ENCODE measurements around the gene TMEM131.
"Not testable (repeated sequence)": the region's sequence is repeated elsewhere in the genome, so short reads cannot be mapped to it uniquely, and the experiment has no call there.

Gene TMEM131

GRCh38 chr2:97995734-97996624 lies at the start of gene TMEM131:
TMEM131 (minus strand) TSS chr2:97995948; CDS start chr2:97995662, 286 bp downstream.
- peaks cover 6% of the 10 kb centered on the region for H3K36me3 Mint-ChIP-seq
- peaks cover 28% of the 10 kb centered on the region for H3K4me1 Mint-ChIP-seq
- DNase-seq (ENCODE audit: low spot score in 2 of 2): peak; percentile 97 to 98
- H3K4me3 Mint-ChIP-seq: peak within 1 kb of the TSS; percentile 96
- peak; percentile 77 for ATAC-seq (ENCODE audit: low read depth)
- peaks cover 2% of the 10 kb centered on the region for H3K9me3 Mint-ChIP-seq
- peak within 1 kb of the TSS; percentile 98 for H3K27ac Mint-ChIP-seq
- no peaks in the 10 kb centered on the region for H3K27me3 Mint-ChIP-seq

GRCh38 chr2:98044730-98045129 lies 49.0 kb upstream of the TMEM131 start:
- not testable (repeated sequence) for DNase-seq (ENCODE audit: low spot score in 2 of 2); H3K27me3 Mint-ChIP-seq; H3K4me1 Mint-ChIP-seq; ATAC-seq (ENCODE audit: low read depth); H3K4me3 Mint-ChIP-seq; H3K27ac Mint-ChIP-seq
- Mint-ChIP-seq H3K9me3 (peaks cover 13% of the 10 kb centered on the region), H3K36me3 (peaks cover 12% of the 10 kb centered on the region)

GRCh38 chr2:98043101-98043500 lies 47.4 kb upstream of the TMEM131 start:
- Mint-ChIP-seq H3K27ac (no peak overlapping the region), H3K4me1 (peaks cover 16% of the 10 kb centered on the region), H3K4me3 (no peak overlapping the region), H3K36me3 (peaks cover 12% of the 10 kb centered on the region), H3K27me3 (no peaks in the 10 kb centered on the region), H3K9me3 (peaks cover 13% of the 10 kb centered on the region)
- DNase-seq (ENCODE audit: low spot score in 2 of 2) (no peak), ATAC-seq (ENCODE audit: low read depth) (no peak)

GRCh38 chr2:98040331-98040939 lies 44.7 kb upstream of the TMEM131 start:
- Mint-ChIP-seq H3K27me3 (no peaks in the 10 kb centered on the region), H3K36me3 (peaks cover 10% of the 10 kb centered on the region), H3K27ac (no peak overlapping the region), H3K9me3 (peaks cover 13% of the 10 kb centered on the region), H3K4me3 (no peak overlapping the region), H3K4me1 (peaks cover 14% of the 10 kb centered on the region)
- ATAC-seq (ENCODE audit: low read depth) (no peak), DNase-seq (ENCODE audit: low spot score in 2 of 2) (no peak)

- ATAC-seq (ENCODE audit: low read depth) (peak; percentile 60), DNase-seq (ENCODE audit: low spot score in 2 of 2) (peak; percentile 29 to 35)
- Mint-ChIP-seq H3K4me3 (no peak overlapping the region), H3K27me3 (no peaks in the 10 kb centered on the region), H3K36me3 (peaks cover 2% of the 10 kb centered on the region), H3K9me3 (peaks cover 4% of the 10 kb centered on the region), H3K4me1 (peaks cover 14% of the 10 kb centered on the region), H3K27ac (no peak overlapping the region)
Measured at GRCh38 chr2:98039085-98039756, 43.5 kb upstream of the TMEM131 start.

GRCh38 chr2:98037666-98038336 lies 42.1 kb upstream of the TMEM131 start:
- Mint-ChIP-seq H3K9me3 (peaks cover 1% of the 10 kb centered on the region), H3K27ac (no peak overlapping the region), H3K4me3 (no peak overlapping the region), H3K27me3 (no peaks in the 10 kb centered on the region), H3K36me3 (peaks cover 2% of the 10 kb centered on the region), H3K4me1 (peaks cover 17% of the 10 kb centered on the region)
- ATAC-seq (ENCODE audit: low read depth) (no peak), DNase-seq (ENCODE audit: low spot score in 2 of 2) (no peak)

- Mint-ChIP-seq H3K9me3 (no peaks in the 10 kb centered on the region), H3K27me3 (no peaks in the 10 kb centered on the region), H3K27ac (no peak overlapping the region), H3K4me3 (no peak overlapping the region), H3K36me3 (no peaks in the 10 kb centered on the region), H3K4me1 (peaks cover 21% of the 10 kb centered on the region)
- DNase-seq (ENCODE audit: low spot score in 2 of 2) (no peak), ATAC-seq (ENCODE audit: low read depth) (no peak)
Measured at GRCh38 chr2:98037206-98037605, 41.5 kb upstream of the TMEM131 start.

- no peak overlapping the region for H3K27ac Mint-ChIP-seq
- ATAC-seq (ENCODE audit: low read depth) (no peak), DNase-seq (ENCODE audit: low spot score in 2 of 2) (no peak)
- H3K9me3 Mint-ChIP-seq: no peaks in the 10 kb centered on the region
- peaks cover 21% of the 10 kb centered on the region for H3K4me1 Mint-ChIP-seq
- H3K27me3 Mint-ChIP-seq: no peaks in the 10 kb centered on the region
- no peaks in the 10 kb centered on the region for H3K36me3 Mint-ChIP-seq
- no peak overlapping the region for H3K4me3 Mint-ChIP-seq
Measured at GRCh38 chr2:98036349-98037000, 40.7 kb upstream of the TMEM131 start.

- ATAC-seq (ENCODE audit: low read depth): no peak
Measured at GRCh38 chr2:98034745-98035144, 39.0 kb upstream of the TMEM131 start.

GRCh38 chr2:98032086-98032485 lies 36.3 kb upstream of the TMEM131 start:
- no peak overlapping the region for H3K4me3 Mint-ChIP-seq
- no peaks in the 10 kb centered on the region for H3K9me3 Mint-ChIP-seq
- no peak overlapping the region for H3K27ac Mint-ChIP-seq

More at GRCh38 chr2:98034745-98035144, 39.0 kb upstream of the TMEM131 start:
- H3K9me3 Mint-ChIP-seq: no peaks in the 10 kb centered on the region
- H3K4me1 Mint-ChIP-seq: peaks cover 17% of the 10 kb centered on the region
- H3K36me3 Mint-ChIP-seq: no peaks in the 10 kb centered on the region
- no peak for DNase-seq (ENCODE audit: low spot score in 2 of 2)
- no peak overlapping the region for H3K4me3 Mint-ChIP-seq
- no peaks in the 10 kb centered on the region for H3K27me3 Mint-ChIP-seq
- H3K27ac Mint-ChIP-seq: no peak overlapping the region

GRCh38 chr2:98029718-98030222 lies 34.0 kb upstream of the TMEM131 start:
- Mint-ChIP-seq H3K9me3 (no peaks in the 10 kb centered on the region), H3K4me1 (peaks cover 38% of the 10 kb centered on the region), H3K36me3 (no peaks in the 10 kb centered on the region), H3K4me3 (no peak overlapping the region), H3K27me3 (no peaks in the 10 kb centered on the region), H3K27ac (no peak overlapping the region)
- ATAC-seq (ENCODE audit: low read depth) (no peak), DNase-seq (ENCODE audit: low spot score in 2 of 2) (no peak)

More at GRCh38 chr2:98032086-98032485, 36.3 kb upstream of the TMEM131 start:
- Mint-ChIP-seq H3K36me3 (no peaks in the 10 kb centered on the region), H3K4me1 (peaks cover 22% of the 10 kb centered on the region), H3K27me3 (no peaks in the 10 kb centered on the region)
- ATAC-seq (ENCODE audit: low read depth) (no peak), DNase-seq (ENCODE audit: low spot score in 2 of 2) (no peak)

- Mint-ChIP-seq H3K9me3 (no peaks in the 10 kb centered on the region), H3K4me1 (peaks cover 37% of the 10 kb centered on the region), H3K27ac (peak overlapping the region; percentile 90), H3K36me3 (no peaks in the 10 kb centered on the region), H3K4me3 (peak overlapping the region; percentile 55), H3K27me3 (no peaks in the 10 kb centered on the region)
- ATAC-seq (ENCODE audit: low read depth) (no peak), DNase-seq (ENCODE audit: low spot score in 2 of 2) (no peak)
Measured at GRCh38 chr2:98028931-98029717, 33.4 kb upstream of the TMEM131 start.
